NCI-H2171 treated with DMSO at 0.1 percent for 48 hours (cell line): ENCODE results near the gene SHB.
A peak's percentile ranks its signal among the peaks of the same experiment; 100 is the strongest.
"Not testable (repeated sequence)": the region's sequence is repeated elsewhere in the genome, so short reads cannot be mapped to it uniquely, and the experiment has no call there.

Source experiments
- DNase-seq: peaks from one replicate; lab custom pipeline; 2025; lab: John Stamatoyannopoulos, UW

Gene SHB

DNA sequence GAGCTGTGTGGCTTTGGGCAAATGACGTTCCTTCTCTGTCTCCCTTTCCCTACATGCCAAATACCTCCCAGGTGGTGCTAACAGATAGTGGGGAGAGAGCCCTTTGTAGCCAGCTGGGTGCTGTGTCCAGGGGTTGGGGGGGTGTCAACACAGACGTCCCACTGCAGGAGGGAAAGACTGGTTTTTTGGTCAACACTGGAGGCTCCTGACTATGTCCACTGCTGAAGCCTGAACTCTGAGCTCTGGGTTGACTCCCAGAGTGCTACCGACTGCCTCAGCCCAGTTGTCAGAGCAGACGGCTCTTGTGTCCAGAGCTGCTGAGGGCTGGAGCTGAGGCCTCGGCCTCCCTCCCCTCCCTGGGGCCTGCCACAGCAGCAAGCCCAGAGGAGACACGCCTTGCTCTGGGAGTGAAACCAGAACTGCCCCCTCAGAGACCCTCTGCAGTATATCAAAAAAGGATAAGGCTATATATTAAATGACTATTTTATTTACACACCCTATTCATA is 150.3 kb downstream of the SHB start:
- no peak for DNase-seq

DNA sequence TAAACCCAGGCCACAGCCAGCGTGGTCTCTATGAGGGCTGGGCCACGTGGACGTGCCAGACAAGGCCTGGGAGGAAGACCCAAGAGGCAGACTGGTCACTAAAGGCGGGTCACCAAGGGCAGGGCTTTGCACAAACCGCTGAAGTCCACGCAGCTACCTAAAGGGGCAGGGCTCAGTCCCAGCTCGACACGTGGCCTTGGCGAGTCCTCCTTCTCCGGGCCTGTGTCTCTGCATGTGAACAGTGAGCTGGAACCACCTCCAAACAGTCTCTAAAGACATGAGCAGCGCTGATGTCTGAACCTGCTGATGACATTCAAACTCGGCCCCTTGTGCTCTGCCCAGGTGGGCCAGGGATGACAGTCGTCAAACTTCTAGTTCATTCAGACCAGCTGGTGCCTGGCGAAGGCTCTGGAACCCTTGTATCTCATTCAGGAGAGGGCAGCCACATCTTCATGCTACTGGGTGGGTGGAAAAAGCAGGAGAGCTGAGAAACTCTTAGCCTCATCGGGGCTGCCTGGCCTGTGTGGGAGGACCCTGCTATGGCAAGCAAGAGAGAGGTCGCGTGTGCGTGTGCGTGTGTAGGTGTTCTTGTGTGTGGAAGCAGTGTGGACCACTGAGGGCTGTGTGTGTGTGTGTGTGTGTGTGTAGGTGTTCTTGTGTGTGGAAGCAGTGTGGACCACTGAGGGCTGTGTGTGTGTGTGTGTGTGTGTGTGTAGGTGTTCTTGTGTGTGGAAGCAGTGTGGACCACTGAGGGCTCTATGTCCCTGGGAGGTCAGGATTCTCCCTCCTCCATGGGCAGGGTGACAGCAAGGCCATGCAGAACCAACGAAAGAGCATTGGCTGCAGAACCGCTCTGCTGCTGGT is 151.0 kb downstream of the SHB start:
- no peak for DNase-seq

- DNase-seq = no peak
Observed at GRCh38 chr9:37917313-37917731, 151.7 kb downstream of the SHB start.

GRCh38 chr9:37916471-37917312 is 152.3 kb downstream of the SHB start:
- no peak for DNase-seq

DNA sequence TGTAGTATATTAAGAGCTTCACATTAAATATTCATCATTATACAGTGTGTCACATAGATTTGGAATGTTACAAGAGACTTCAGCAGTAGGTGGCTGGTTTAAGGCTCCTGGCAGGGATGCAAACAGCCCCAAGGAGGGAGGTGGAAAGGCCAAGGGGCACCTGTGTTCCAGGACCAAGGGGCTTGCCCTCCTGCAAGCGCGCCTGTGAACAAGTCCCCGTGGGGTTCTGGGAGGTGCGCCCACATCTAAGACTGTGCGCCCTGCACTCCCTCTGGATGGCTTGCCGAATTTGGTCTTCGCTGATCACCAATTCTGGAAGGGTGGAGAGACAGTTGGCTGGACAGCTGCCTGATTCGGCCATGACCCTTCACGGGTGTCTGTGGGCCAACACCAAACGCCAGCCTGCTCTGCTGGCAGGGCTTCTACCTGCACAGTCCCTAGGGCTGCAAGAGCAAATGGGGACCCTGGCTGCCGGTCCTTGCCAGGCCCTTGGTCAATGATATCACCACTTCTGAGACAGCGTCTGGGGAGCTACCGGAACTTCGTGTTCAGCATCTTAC is 153.0 kb downstream of the SHB start:
- no peak for DNase-seq

DNA sequence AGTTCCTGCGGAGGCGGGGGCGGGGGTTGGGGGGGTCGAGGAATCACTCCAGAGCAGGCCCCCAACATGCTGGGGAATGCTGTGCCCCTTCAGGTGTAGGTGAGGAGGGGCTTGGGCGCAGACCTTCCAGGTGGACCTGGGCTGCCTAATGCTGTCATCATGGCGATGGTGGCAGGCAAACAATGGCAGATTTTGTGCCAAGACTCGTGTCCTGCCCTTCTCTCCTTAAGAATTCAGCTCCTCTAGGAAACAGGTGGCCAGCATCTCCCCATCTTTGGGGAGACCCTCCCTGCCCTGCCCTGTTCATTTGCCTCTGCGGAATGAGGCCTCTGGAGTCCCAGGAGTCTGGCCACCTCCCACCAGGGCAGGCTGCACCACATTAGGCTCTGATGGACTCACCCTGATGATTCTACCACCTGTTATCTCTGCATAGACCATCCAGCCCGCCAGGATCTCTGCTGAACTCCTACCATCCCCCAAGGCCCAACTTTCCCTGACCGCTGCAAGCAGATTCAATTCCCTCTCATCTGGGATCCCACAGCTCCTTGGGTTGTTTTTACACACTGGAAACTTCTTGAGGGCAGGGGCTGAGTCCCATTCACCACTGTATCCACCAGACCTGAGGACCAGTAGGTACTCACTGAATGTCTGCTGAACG is 154.2 kb downstream of the SHB start:
- no peak for DNase-seq

DNA sequence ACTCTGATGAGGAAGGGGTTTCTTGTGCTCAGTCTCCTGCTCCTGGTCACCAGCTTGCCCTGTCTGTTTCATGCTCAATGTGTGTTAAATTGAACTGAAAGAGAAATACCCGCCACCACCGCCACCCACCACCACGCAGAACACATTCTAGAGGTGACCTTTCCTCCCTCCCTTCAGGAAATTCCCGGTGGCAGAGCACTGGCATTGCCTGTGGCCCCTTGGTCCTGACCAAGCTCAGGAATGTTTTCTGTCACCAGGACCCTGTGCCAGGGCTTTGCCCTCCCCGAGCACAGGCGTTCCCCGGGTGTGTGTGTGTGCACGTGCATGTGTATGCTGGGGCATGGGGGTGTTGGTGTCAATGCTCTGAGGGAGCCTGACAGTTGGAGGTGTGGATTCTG is 154.9 kb downstream of the SHB start:
- no peak for DNase-seq

DNA sequence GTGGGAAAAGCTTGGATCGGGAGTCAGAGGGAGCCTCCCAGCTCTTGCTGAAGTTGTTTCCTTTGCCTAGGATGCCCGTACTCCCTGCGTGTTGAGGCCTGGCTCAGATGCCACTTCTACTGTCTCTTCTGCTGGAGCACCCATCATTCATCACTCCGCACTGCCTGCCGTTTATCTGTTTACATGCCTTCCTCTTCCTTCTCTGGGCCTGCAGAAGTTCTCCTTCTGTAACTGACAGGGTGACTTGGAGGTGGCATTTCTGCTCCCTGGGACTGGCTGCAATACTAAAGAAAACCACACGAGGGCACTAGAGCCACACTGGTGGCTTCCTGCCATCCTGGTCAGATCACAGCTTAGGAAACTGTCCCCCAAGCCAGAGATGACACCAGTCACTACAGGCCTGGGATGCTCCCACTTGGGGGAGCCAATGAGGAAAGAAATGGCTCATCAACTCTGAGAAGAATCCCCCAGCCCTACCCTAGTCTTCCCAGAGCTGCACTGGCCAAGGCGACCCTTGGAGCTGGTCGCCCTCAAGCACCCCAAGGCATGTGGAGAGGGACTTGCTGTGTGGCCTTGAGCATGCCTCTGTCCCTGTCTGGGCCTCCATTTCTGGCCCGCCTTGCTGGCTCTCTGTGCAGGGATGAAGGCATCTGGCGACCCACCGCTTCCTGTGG is 155.4 kb downstream of the SHB start:
- DNase-seq = peak; percentile 72

- DNase-seq = no peak
Observed at GRCh38 chr9:37911271-37911681, 157.8 kb downstream of the SHB start.

- DNase-seq = no peak
Observed at GRCh38 chr9:37910271-37910670, 158.8 kb downstream of the SHB start.

- DNase-seq = not testable (repeated sequence)
Observed at GRCh38 chr9:37909836-37910235, 159.2 kb downstream of the SHB start.

DNA sequence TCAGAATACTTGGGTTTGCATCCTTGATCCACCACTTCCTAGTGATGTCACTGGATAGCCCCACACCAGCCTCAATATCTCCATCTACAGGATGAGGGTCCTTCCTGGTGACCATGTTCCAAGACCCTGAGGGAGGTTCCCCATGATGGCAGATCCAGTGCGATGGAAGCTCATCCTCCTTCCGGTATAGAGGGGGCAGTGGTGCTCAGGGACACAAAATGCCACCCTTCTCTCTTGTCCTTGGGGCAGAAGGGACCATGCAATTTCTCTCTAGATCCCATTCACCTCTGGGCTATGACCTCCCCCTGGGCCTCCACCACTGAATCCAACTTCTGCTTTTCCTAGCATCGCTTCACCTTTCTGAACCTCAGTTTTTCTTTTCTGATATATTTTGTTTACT is 159.7 kb downstream of the SHB start:
- DNase-seq = no peak

DNA sequence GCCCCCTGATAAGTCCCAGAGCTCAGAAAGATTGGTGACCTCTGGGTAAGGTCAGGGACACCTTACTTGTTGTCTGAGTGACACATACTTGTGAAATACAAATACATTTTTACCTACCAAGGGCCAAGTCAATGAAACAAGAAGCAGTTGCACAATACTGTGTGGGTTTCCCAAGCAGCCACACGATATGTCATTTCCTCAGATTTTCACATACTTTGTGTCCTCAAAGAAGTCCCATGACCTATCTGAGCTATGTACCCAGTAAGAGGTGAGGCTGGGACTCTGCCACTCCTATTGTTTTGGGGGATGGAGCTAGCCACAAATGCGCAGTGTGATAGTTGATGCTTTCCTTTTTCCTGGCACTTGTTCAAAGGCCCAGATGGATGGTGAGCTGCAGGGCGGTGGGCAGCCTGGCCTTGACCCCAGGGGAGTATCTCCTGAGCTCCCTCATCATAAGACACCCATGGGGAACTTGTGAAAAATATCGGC is 160.3 kb downstream of the SHB start:
- no peak for DNase-seq

- no peak for DNase-seq
Observed at GRCh38 chr9:37908283-37908682, 160.7 kb downstream of the SHB start.

- DNase-seq = no peak
Observed at GRCh38 chr9:37906312-37907239, 162.5 kb downstream of the SHB start.

DNA sequence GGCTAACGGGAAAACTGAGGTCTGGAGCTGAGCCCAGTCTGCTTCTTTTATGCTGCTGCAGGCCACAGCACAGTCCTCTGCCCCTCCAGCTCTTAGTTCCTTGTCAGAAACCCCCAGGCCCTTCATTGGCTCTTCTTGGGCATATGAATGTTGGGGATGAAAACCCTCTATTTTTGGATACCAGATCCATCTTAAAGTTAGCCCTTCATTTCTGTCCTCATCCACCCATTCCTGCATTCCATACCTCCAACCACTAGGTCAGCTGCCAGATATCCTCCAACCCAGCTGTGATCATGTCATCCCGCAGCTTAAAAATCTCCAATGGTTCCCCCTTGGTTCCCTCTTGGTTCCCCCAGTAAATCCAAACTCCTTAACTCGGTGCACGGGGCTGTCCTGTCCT is 163.3 kb downstream of the SHB start:
- no peak for DNase-seq

DNA sequence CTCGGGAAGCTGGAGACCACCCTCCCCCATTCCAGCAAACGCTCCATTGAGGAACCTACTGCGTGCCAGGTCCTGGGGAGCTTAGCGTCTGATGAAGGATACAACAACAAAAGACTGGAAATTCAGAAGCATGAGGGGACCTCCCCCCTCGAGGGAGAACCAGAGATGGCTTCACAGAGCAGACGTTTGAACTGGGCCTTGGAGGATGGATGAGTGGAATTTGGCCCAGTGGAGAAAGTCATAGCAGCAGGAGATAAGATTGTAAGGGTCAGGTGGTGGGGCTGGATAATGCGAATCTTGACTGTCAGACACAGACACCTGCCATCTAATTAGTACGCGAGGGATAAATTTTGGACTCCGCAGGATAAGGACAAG is 163.9 kb downstream of the SHB start:
- DNase-seq = no peak

GRCh38 chr9:37904445-37905130 is 164.4 kb downstream of the SHB start:
- DNase-seq = peak; percentile 33

DNA sequence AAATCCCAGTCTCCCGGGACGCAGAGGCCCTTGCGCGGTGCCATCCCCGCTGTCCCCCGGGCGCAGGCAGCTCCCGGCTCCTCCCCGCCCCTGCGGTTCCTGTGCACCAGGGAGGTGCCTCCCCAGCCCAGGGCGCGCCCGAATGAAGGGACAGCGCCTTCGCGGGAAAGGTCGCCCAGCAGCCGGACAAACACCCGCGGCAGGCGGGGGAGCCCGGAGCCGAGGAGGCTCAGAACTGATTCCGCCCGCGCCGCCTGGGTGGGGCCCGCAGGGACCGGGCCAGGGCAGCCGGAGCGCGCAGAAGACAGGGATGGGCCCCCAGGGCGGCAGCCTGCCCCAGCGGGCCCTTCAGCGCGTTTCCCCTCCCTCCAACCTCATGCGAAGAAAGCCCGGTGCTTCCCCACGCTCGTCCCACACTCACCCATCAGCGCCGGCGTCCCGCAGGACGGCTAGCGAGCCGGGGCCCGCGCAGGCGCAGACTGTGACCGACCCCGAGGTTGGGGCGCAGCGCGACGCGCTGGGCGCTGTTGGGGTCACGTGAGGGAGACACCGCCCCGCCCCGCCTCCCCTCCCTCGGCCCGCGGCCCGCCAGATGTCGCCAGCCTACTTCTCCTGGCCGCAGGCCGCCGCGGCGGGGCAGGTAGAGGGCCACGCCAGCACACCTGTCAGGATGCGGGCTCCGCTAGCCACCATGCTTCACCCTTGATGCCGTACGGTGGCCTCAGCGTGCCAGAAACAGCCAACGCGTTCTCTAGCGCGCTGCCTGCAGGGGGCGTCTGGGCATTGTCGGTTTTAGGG is 165.2 kb downstream of the SHB start, which contains the start of gene SLC25A51:
Gene SLC25A51 (minus strand): TSS at position 481 of the 798 bp plus-strand sequence. CDS start 15,577 bp downstream, outside the sequence.
- DNase-seq = peak; percentile 87
